EH (cell line): ENCODE measurements around the gene GHRHR.

Source experiments
- DNase-seq: peaks from one replicate; pipeline ENCODE4 v3.0.0-alpha.2; 2015; ENCODE audit warnings: low read depth

GHRHR gene

DNA sequence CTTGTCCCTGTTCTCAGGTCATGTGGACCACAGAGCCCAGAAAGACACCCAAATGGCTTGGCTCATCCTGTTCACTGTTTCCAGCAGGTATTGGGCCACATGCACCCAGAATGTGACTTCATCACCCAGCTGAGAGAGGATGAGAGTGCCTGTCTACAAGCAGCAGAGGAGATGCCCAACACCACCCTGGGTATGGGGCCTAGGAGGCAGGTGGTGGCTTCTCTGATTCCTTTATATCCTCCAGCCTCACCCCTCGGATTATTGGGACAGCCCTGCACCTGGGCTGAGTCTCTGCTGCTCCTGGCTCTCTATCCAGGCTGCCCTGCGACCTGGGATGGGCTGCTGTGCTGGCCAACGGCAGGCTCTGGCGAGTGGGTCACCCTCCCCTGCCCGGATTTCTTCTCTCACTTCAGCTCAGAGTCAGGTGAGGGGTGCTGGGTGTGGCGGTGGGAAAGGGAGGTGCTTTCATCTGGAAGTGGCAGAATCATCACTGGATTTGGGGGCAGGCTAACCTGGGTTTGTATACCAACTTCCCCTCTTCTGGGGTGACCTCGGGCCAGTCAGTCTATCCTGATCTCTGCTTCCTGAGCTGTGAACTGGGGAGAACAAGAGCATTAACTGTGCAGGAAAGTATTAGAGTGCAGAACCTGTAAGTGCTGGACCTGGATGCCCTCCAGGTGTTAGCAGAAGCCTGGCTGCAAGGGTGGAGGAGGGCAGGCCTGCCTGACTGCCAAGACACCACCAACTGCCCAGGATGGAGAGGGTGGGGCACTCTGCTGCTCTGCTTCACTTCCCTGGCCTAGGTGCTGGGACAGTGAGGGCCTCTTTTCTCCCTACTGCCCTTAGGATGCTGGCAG lies 5.2 kb downstream of the GHRHR start:
- no peak for DNase-seq

DNA sequence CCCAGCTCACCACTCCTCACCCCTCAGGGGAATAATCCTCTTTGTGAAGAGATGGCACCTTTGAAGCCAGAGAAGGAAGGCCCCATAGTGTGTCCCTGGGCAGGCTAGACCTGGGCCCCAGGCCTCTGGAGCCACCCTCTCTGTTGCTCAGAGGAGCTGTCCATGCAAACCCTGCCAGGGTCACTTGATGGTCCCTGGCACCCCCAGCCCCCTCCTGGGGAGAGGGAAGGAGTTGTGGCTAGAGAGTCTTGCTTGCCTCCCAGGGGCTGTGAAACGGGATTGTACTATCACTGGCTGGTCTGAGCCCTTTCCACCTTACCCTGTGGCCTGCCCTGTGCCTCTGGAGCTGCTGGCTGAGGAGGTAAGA lies 5.8 kb downstream of the GHRHR start:
- DNase-seq, result no peak

GRCh38 chr7:30970074-30970473 lies 6.3 kb downstream of the GHRHR start:
- no peak for DNase-seq

DNA sequence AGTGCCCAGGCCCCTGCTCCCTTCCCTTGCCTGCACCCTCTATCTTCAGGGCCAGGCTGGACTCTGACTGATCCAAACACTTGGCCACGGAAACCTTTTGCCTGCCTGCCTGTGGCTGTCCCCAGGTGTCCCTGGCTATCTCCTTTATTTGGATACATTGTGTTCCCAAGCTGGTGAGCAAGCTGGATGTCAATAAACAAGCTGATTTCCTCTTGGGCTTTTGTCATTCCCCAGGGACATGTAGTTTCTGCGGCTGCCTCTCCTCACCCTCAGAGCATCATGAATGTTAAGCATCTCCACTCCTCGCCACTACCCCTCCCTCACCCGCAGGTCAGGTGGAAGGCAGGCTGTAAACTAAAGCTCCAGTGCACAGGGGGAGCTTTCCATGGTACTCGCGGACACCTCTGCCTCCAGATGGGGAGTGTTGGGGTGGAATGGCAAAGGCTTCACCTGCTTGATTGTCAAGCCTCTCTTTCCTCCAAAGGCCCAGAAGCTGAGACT lies 6.9 kb downstream of the GHRHR start:
- DNase-seq, result no peak

DNA sequence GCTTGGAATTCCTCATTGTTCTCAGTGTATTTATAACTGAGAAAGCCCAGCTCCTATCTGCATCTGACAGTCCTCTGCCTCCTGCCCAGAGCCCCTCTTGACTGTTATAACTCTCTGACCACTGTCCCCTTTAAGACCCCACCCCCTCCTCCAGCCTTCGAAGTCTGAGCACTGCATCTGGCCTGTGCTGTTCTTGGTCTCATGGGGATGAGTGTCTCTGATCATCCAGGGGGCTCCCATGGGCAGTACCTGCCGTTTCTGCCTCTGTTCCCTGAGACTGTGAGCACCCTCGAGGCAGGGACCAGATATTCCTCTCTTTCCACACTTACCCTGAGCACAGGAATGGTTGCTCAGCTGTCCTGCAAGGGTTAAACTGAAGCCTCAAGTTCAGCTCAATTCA lies 7.7 kb downstream of the GHRHR start:
- DNase-seq, result no peak

DNA sequence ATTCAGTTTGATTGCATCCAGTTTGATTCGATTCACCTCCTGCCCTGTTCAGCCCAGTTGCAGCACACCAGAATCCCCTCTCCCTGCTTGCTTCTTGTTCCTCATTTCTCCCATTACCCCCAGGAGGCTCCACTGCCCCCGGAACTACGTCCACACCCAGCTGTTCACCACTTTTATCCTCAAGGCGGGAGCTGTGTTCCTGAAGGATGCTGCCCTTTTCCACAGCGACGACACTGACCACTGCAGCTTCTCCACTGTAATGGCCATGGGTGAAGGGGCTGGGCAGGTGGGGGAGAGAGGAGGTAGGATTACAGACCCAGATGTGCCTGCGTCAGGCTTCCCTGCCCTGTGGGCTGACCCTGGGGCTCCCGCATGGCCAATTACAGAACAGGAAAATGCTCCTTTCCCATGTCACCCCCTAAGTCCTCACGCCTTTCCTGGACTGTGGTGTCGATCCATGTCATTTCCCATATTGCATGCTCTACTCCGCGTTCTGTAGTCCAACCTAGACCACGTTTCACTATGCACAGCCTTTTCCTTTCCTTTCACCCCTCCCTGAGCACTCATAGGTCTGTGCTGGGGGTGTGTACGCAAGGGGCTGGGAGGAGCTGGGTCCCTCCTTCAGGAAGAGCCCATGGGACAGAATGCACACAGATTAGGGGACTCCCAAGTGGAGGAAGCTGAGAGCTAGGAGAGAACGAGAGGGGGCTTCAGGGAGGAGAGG lies 8.2 kb downstream of the GHRHR start:
- DNase-seq, result no peak

GRCh38 chr7:30973292-30973691 lies 9.5 kb downstream of the GHRHR start:
- DNase-seq, result no peak

DNA sequence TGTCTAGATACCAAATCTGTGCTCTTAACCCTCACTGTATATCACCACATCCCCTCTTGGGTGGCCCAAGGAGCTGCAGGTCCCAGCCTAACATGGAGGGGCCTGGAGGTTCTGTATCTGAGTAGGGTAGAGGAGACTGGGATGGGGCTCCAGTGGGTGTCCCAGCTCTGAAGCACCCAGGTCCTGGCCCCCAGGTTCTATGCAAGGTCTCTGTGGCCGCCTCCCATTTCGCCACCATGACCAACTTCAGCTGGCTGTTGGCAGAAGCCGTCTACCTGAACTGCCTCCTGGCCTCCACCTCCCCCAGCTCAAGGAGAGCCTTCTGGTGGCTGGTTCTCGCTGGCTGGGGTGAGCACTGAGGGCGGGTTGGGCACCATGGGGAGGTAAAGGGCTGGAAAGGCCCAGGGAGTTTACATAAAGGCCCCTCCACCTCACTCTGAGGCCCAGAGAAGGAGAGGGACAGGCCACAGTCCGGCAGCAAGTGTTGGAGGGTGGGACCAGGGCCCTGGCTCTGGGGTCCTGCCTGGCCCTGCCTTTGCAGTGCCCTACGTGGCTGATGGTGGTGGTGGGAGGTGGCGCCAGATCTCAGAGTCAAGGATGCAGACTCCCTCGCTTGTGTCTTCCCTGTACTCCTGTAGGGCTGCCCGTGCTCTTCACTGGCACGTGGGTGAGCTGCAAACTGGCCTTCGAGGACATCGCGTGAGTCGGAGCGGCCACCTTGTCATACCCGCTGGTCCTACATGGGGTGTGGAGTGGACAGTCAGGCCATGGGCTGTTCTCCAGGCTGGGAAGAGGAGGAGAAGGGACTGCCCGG lies 10.2 kb downstream of the GHRHR start:
- no peak for DNase-seq

DNA sequence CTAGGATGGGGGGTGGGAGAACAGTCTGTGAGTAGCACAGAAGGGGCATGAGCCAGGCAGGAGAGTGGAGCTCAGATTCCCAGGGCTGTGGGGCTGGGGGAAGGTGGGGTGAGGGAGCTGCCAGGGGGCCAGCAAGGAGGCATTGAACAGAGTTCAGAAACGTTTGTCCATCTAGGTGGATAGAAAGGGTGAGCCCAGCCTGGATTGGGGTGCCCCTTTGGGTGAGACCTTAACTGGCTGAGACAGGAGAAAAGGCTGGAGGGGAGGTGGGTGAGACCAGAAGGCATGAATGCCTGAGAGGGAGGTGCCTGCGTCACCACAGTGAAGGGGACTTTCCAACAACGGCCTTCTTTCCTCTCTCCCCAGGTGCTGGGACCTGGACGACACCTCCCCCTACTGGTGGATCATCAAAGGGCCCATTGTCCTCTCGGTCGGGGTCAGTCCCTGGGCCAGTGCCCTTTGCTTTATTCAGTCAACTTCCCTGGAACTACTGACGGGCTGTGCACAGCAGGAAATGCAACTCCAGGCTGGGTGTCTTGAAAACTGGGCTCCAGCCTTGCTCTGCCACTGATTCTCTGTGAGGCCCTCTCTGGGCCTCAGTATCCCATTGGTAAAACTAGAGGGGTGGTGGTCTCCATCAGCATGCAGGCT lies 11.0 kb downstream of the GHRHR start:
- DNase-seq, result peak; percentile 43

DNA sequence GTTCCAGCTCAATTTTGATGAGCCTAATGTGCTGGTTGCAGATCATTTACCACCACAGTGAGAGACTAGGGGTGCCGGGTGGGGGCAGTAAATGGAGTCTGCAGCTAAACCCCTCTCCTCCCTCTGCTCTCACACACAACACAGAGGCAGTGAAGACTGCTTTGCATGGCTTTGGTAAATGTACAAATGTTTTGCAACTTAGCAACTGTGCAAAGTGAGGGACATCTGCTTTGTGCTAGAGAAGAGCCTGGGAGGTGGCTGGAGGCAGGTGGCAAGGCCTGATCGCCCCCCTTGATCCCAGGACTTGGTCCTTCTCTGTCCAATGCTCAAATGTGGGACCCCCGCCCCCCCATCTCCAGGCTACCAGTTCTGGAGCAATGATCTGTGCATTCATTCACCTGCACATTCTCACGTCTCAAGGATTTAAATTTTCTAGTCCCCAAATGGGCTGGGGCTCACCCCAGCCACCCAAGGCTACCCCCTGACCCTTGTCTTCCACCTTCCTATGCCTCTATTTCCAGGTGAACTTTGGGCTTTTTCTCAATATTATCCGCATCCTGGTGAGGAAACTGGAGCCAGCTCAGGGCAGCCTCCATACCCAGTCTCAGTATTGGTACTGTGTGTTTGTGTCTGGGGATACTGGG lies 11.6 kb downstream of the GHRHR start:
- DNase-seq, result no peak

DNA sequence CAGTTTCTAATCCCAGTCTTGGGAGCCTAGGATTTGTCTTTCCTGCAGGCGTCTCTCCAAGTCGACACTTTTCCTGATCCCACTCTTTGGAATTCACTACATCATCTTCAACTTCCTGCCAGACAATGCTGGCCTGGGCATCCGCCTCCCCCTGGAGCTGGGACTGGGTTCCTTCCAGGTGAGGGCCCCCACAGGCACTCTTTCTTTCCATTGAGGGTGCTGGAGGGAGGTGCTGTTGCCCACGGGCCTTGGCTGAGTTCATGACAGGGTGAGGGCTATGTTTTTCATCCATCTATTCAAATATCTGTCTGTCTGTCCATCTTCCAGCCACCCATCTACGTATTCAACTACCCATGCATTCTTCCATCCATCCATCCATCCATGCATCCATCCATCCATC lies 12.6 kb downstream of the GHRHR start:
- DNase-seq, result no peak

DNA sequence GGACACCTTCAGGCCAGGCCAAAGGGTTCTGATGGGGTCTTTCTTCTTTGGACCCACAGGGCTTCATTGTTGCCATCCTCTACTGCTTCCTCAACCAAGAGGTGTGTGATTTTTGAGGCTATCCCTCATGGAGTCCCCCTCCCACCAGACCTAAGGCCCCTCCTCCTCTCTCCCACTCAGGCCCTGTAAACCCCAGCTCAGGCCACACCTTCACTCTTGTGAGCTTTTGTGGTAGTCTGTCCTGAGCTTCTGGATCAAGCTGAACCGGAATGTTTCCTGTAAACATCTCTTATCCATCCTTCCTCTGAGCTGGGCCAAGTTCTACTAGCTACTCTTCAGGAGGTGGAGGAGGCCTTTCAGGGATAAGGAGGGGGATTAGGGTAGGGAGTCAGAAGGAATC lies 13.5 kb downstream of the GHRHR start:
- no peak for DNase-seq

DNA sequence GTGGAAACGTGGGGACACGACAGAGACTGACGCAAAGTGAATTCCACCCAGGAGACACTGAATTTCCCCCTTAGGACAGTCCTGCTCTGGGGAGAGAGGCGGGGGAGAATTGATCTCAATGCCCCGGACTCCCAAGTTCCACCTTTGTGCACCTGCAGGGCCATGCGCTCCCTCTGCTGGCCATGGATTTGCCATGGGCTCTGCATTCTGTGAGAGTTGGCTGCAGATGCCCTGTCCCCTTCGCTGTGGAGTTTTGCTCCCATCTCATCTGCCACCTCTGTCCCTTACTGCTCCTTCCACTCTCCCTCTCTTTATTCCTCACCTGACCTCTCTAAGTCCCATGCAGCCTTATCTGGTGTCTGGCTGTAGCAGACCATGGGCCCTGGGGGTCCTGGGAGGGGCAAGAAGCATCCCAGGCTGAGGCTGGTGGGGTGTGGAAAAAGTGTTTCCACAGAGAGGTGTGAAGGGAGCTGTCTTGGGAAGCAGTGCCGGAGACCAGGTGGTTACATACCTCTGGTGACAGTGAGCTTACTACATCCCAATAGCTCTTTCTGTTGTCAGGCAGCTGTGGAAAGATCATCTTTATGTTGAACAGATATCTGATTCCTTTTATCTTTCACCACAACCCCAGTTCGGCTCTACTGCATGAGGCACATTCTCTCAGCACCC lies 14.3 kb downstream of the GHRHR start:
- DNase-seq, result peak; percentile 39

DNA sequence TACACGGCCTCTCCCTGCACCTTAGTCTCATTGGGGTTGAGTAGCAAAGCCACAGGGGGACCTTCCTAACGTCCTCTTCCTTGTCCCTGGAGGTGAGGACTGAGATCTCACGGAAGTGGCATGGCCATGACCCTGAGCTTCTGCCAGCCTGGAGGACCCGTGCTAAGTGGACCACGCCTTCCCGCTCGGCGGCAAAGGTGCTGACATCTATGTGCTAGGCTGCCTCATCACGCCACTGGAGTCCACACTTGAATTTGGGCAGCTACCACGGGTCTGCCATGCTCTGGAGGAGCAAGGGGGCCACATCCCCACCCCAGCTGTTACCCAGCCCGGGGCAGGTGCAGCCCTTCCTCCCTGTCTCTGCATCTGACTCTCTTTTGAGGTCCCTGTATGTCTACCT lies 15.3 kb downstream of the GHRHR start:
- no peak for DNase-seq

GRCh38 chr7:30980194-30980593 lies 16.4 kb downstream of the GHRHR start:
- DNase-seq, result no peak

GRCh38 chr7:30980751-30981150 lies 17.0 kb downstream of the GHRHR start:
- DNase-seq, result no peak

- peak; percentile 74 for DNase-seq
These were observed 19.5 kb downstream of the GHRHR start for GRCh38 chr7:30983042-30983913.

- no peak for DNase-seq
These were observed 20.1 kb downstream of the GHRHR start for GRCh38 chr7:30983914-30984247.

- DNase-seq, result peak; percentile 33
These were observed 20.8 kb downstream of the GHRHR start for GRCh38 chr7:30984359-30985107.
